Gastroesophageal sphincter (tissue), 3 donors: ENCODE data around the gene SP2.

ENCODE experiments used
- CTCF ChIP-seq, 4 experiments: fragments of 200-600 bp in 2 of 4; fragments of 450-650 bp in 2 of 4; sonication (generic) in 1 of 4; IDR thresholded peaks; one replicate each; pipeline ENCODE4 v1.5.1; 2017 to 2019; ENCODE audit warnings: antibody characterized with exemption in 4 of 4, mild to moderate bottlenecking in 2 of 4, moderate library complexity in 2 of 4
- EP300 ChIP-seq: sonication (generic); formaldehyde crosslinking; IDR thresholded peaks from one replicate; pipeline ENCODE4 v1.6.1; 2017; ENCODE audit warnings: antibody characterized with exemption, mild to moderate bottlenecking
- POLR2A ChIP-seq, 2 donors: fragments of 450-650 bp; IDR thresholded peaks; one replicate each; pipeline ENCODE4 v1.6.1; 2017; ENCODE audit warnings: antibody characterized with exemption in 2 of 2, mild to moderate bottlenecking in 2 of 2, moderate library complexity in 1 of 2
- POLR2AphosphoS5 ChIP-seq: sonication (generic); formaldehyde crosslinking; IDR thresholded peaks from one replicate; pipeline ENCODE4 v1.6.1; 2017; ENCODE audit warnings: antibody characterized with exemption

- TF ChIP-seq CTCF (IDR thresholded peaks at IDR 0.05): no peak
- no peak for TF ChIP-seq POLR2AphosphoS5
- TF ChIP-seq POLR2A (IDR thresholded peaks at IDR 0.05): no peak
- TF ChIP-seq EP300: no peak
Observed at GRCh38 chr17:47891545-47892088, 4.4 kb upstream of the SP2 start.
